Activated naive CD4-positive, alpha-beta T cell treated with anti-CD3 and anti-CD28 coated beads, Interleukin-2, amount 50 U/mL, for 24 hours (primary cell): ENCODE results near the gene CAMKV.

ENCODE experiments used
- H3K27ac Mint-ChIP-seq: one replicate; pipeline ENCODE4 v1.8.0; 2021; ENCODE audit warnings: mild to moderate bottlenecking, mixed read lengths
- H3K27me3 Mint-ChIP-seq: one replicate; pipeline ENCODE4 v1.8.0; 2021; ENCODE audit warnings: mixed read lengths
- H3K36me3 Mint-ChIP-seq: one replicate; pipeline ENCODE4 v1.8.0; 2021; ENCODE audit warnings: mixed read lengths
- H3K4me1 Mint-ChIP-seq: one replicate; pipeline ENCODE4 v1.8.0; 2021; ENCODE audit warnings: mixed read lengths
- H3K4me3 Mint-ChIP-seq: one replicate; pipeline ENCODE4 v1.8.0; 2021; ENCODE audit warnings: mild to moderate bottlenecking, mixed read lengths
- H3K9me3 Mint-ChIP-seq: one replicate; pipeline ENCODE4 v1.8.0; 2021; ENCODE audit warnings: mixed read lengths

The CAMKV gene

DNA sequence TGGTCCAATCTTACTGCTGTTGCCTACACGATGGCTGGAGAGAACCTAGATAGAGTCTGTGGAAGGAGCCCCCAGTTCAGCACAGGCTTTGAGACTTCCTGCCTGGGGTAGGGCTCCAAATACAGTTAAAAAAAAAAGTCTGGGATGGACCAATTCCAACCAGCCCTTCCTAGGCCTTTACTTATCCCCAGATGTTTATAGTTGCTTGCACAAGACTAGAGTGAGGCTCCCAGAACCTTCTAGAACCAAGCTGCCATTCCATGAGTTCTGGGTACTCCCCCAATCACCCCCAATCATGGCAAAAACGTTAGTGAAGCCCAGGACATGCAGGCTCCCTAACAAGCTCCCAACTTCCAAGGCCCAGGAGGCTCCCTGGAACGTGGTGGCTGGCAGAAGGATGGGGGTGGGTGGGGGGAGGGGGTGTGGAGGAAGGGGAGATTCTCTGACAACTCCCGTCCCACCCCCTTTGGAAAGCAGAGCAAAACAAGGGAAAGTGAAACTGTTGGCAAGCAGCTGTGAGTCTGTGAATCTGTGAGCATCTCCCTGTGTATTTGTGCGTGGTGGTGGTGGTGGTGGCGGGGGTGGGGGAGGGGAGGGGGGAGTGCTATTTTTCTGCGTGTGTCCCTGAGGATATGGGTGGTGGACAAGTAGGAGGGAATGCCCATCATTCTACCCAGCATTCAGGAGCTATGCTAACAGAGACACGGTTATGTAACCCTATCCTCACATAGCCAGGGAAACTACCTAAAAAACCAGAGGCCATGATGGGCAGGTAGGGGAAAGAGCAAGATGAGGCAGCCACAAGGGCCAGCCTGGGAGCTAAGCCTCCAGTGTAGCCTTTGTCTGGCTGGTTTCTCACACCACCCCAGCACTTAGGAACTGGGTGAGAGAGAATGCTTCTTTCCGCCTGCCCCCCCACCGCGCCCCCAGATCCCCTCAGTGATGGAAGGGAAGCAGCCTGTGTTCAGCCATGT is 31.9 kb upstream of the CAMKV start:
- Mint-ChIP-seq H3K27me3 (no peaks in the 10 kb centered on the region), H3K36me3 (no peaks in the 10 kb centered on the region), H3K9me3 (no peaks in the 10 kb centered on the region), H3K27ac (no peak overlapping the region), H3K4me3 (no peak overlapping the region), H3K4me1 (peaks cover 21% of the 10 kb centered on the region)

GRCh38 chr3:49900491-49901153 is 30.9 kb upstream of the CAMKV start:
- no peaks in the 10 kb centered on the region for H3K9me3 Mint-ChIP-seq
- H3K36me3 Mint-ChIP-seq = no peaks in the 10 kb centered on the region
- no peak overlapping the region for H3K4me3 Mint-ChIP-seq
- peaks cover 10% of the 10 kb centered on the region for H3K4me1 Mint-ChIP-seq
- no peaks in the 10 kb centered on the region for H3K27me3 Mint-ChIP-seq
- no peak overlapping the region for H3K27ac Mint-ChIP-seq

- Mint-ChIP-seq H3K36me3 (no peaks in the 10 kb centered on the region), H3K27ac (no peak overlapping the region), H3K9me3 (no peaks in the 10 kb centered on the region), H3K4me3 (no peak overlapping the region), H3K27me3 (no peaks in the 10 kb centered on the region), H3K4me1 (peaks cover 9% of the 10 kb centered on the region)
Measured at GRCh38 chr3:49899815-49900214, 30.1 kb upstream of the CAMKV start.

- H3K9me3 Mint-ChIP-seq = no peaks in the 10 kb centered on the region
- H3K4me1 Mint-ChIP-seq = peaks cover 7% of the 10 kb centered on the region
- H3K4me3 Mint-ChIP-seq = no peak overlapping the region
- H3K36me3 Mint-ChIP-seq = no peaks in the 10 kb centered on the region
- no peak overlapping the region for H3K27ac Mint-ChIP-seq
- no peaks in the 10 kb centered on the region for H3K27me3 Mint-ChIP-seq
Measured at GRCh38 chr3:49898991-49899390, 29.3 kb upstream of the CAMKV start.

DNA sequence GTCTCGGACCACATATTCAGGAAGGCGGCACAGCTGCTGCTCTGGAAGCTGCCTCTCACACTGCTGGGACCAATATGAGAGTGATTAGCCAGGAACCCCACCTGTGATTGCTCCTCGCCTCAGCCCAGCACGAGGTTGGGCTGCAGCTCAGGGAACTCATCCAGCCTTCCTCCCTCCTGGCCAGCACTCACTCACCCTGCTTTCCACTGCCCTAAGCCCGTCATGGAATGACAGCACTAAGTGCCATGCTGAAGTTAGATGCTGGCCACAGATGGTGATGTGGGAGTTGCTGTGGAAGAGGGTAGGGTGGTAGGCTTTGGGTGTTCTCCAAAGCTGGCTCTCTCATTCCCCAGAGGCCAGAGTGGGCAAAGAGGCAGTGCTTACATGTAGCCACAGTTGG is 26.6 kb upstream of the CAMKV start:
- peaks cover 3% of the 10 kb centered on the region for H3K4me1 Mint-ChIP-seq
- H3K27ac Mint-ChIP-seq = no peak overlapping the region
- H3K9me3 Mint-ChIP-seq = no peaks in the 10 kb centered on the region
- no peaks in the 10 kb centered on the region for H3K36me3 Mint-ChIP-seq
- no peak overlapping the region for H3K4me3 Mint-ChIP-seq
- H3K27me3 Mint-ChIP-seq = no peaks in the 10 kb centered on the region

GRCh38 chr3:49895791-49896190 is 26.1 kb upstream of the CAMKV start:
- Mint-ChIP-seq H3K4me3 (no peak overlapping the region), H3K27me3 (no peaks in the 10 kb centered on the region), H3K36me3 (no peaks in the 10 kb centered on the region), H3K27ac (no peak overlapping the region), H3K4me1 (no peaks in the 10 kb centered on the region), H3K9me3 (no peaks in the 10 kb centered on the region)

GRCh38 chr3:49889296-49889695 is 19.6 kb upstream of the CAMKV start:
- no peaks in the 10 kb centered on the region for H3K27me3 Mint-ChIP-seq
- H3K36me3 Mint-ChIP-seq = no peaks in the 10 kb centered on the region
- H3K27ac Mint-ChIP-seq = no peak overlapping the region

DNA sequence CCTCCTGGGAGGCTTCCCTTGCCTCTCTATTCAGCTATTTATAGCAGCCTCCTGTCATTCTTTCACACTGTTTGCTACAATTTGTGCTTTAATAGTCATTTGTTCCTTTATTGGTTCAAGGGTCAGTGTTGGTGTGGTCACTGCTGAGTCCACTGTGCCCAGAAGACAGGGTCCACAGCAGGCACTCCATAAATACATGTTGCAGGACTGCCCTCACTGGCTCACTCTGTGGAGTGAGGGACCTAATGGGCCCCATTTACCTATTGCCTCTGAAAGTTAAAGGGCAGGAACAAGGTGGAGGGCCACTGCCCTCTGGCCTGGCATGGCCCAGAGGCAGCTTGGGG is 17.2 kb upstream of the CAMKV start:
- Mint-ChIP-seq H3K4me3 (no peak overlapping the region), H3K9me3 (no peaks in the 10 kb centered on the region), H3K36me3 (no peaks in the 10 kb centered on the region), H3K4me1 (no peaks in the 10 kb centered on the region), H3K27me3 (no peaks in the 10 kb centered on the region), H3K27ac (no peak overlapping the region)

More at GRCh38 chr3:49889296-49889695, 19.6 kb upstream of the CAMKV start:
- Mint-ChIP-seq H3K9me3 (no peaks in the 10 kb centered on the region), H3K4me3 (no peak overlapping the region), H3K4me1 (no peaks in the 10 kb centered on the region)

DNA sequence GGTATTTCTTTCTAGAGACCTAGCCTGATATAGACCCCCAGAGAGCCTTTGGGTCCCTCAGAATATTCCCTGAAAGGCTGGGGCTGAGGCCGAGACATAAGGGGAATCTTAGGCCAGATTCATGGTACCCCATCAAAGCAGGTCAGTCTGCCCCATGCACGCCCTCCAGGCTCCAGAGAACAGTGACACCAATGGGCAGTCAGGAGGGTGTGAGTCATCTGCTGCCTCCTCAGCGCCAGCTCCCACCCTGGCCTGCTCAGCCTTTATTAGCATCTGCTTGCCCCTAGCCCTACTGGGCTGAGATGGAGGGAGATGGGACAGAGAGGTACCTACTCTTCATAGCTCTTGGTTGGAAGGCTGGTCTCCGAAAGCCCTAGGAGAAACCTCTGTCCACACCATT is 14.3 kb upstream of the CAMKV start:
- H3K27ac Mint-ChIP-seq = peak overlapping the region; percentile 14
- no peaks in the 10 kb centered on the region for H3K36me3 Mint-ChIP-seq
- no peaks in the 10 kb centered on the region for H3K27me3 Mint-ChIP-seq
- no peaks in the 10 kb centered on the region for H3K9me3 Mint-ChIP-seq
- no peak overlapping the region for H3K4me3 Mint-ChIP-seq
- H3K4me1 Mint-ChIP-seq = no peaks in the 10 kb centered on the region

DNA sequence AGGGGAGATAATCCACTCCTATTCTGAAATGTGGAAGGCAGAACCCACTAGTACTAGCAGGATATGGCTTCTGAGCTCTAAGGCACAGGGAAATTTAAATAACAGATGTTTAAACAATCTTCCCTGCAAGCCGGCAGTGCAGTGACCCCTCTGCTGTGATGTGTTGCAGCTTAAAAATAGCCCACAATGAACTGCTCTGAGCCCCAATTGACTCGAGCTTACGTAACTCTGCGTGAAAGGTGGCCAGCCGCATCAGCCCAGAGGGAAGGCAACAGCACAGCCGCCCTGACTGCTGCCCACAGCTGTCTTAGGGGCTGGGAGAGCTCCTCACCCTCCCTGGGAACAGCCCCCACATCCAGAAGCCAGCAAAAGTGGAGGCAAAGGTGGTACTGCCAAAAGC is 12.5 kb upstream of the CAMKV start:
- Mint-ChIP-seq H3K27me3 (no peaks in the 10 kb centered on the region), H3K4me3 (no peak overlapping the region), H3K27ac (no peak overlapping the region), H3K9me3 (no peaks in the 10 kb centered on the region), H3K4me1 (no peaks in the 10 kb centered on the region), H3K36me3 (no peaks in the 10 kb centered on the region)

GRCh38 chr3:49880581-49881315 is 11.0 kb upstream of the CAMKV start:
- Mint-ChIP-seq H3K4me3 (no peak overlapping the region), H3K9me3 (no peaks in the 10 kb centered on the region), H3K27me3 (no peaks in the 10 kb centered on the region), H3K27ac (no peak overlapping the region), H3K4me1 (no peaks in the 10 kb centered on the region), H3K36me3 (no peaks in the 10 kb centered on the region)

DNA sequence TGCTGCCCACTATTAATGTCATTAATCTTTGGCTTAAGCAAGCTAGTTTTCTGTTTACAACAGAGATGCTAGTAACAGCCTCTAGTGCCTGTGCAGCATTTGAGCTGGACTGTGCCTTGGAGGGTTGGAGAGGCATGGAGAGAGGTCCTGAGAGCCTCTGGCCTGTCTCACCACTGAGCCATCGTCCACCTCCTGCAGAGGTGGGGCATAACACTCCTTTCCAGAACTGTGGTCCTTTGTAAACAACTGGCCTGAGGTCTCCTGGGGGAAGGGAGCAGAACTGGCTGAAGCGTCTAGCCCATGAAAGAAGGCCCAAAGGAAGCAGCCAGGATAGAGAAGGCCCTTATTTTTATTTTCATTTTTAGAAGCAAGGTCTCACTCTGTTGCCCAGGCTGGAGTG is 10.0 kb upstream of the CAMKV start:
- H3K27me3 Mint-ChIP-seq = no peaks in the 10 kb centered on the region
- H3K4me3 Mint-ChIP-seq = no peak overlapping the region
- no peak overlapping the region for H3K27ac Mint-ChIP-seq
- no peaks in the 10 kb centered on the region for H3K9me3 Mint-ChIP-seq
- no peaks in the 10 kb centered on the region for H3K36me3 Mint-ChIP-seq
- no peaks in the 10 kb centered on the region for H3K4me1 Mint-ChIP-seq

GRCh38 chr3:49878686-49879085 is 9.0 kb upstream of the CAMKV start:
- no peak overlapping the region for H3K4me3 Mint-ChIP-seq
- no peaks in the 10 kb centered on the region for H3K9me3 Mint-ChIP-seq
- no peaks in the 10 kb centered on the region for H3K36me3 Mint-ChIP-seq
- no peaks in the 10 kb centered on the region for H3K27me3 Mint-ChIP-seq
- no peak overlapping the region for H3K27ac Mint-ChIP-seq
- H3K4me1 Mint-ChIP-seq = no peaks in the 10 kb centered on the region

DNA sequence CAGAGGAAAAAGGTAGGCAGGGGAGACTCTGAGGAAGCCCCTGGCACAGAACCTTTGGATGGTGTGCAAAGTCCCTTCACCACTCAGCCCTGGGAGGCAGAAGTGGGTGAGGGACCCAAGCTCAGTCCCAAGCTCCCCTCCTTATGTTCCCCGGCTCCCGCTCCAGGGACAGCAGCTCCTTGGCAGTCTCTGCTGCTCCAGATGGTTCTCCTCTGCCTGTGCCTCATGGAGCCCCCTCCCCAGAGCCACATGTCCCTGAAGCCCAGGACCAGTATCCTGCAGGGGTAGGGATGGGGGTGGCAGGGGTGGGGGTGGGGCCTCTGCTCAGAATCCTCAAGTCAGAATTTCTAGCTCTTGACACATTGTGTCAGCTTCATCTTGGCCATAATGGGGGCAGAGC is 8.0 kb upstream of the CAMKV start:
- H3K4me3 Mint-ChIP-seq = no peak overlapping the region
- H3K27me3 Mint-ChIP-seq = no peaks in the 10 kb centered on the region
- H3K36me3 Mint-ChIP-seq = no peaks in the 10 kb centered on the region
- no peak overlapping the region for H3K27ac Mint-ChIP-seq
- no peaks in the 10 kb centered on the region for H3K9me3 Mint-ChIP-seq
- no peaks in the 10 kb centered on the region for H3K4me1 Mint-ChIP-seq

DNA sequence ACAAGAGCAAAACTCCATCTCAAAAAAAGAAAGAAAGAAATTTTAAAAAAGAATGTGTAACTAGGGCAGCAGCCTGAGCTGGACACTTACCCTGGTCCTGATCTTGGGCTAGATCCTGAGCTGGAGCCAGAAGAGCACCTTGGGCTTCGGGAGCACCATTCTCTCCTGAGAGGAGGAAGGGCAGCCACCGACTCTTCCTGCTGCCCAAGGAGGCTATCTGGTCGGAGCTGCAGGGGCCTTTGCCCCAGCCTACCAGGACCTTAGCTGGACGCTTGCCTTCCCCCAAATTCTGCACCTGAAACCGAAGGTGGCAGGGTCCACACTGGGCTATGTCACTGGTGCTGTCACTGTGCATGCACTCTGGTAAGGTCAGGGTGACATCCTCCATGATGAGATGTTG is 6.9 kb upstream of the CAMKV start:
- no peaks in the 10 kb centered on the region for H3K4me1 Mint-ChIP-seq

DNA sequence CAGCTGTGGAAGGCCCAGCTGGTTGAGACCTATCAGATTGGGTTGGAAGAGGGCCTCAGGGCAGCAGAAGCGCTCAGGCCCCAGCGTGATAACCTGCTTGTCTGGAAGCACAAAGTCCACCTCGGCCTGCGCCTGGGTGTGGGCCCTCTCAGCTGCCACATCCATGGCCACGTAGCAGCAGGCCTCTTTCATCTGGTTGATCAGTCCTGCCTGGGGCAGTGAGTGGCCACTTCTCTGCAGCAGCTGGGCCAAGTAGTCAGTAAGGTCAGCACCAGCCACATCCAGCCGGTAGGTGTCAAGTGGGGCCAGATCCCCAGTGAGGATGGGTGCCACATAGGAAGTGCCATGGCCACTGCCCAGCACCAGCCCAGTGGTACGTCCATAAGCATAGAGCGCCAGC is 3.9 kb upstream of the CAMKV start:
- no peaks in the 10 kb centered on the region for H3K9me3 Mint-ChIP-seq
- no peaks in the 10 kb centered on the region for H3K4me1 Mint-ChIP-seq
- peaks cover 3% of the 10 kb centered on the region for H3K27me3 Mint-ChIP-seq
- H3K36me3 Mint-ChIP-seq = no peaks in the 10 kb centered on the region
- H3K27ac Mint-ChIP-seq = no peak overlapping the region
- H3K4me3 Mint-ChIP-seq = no peak overlapping the region

More for the DNA sequence above, 6.9 kb upstream of the CAMKV start:
- H3K27ac Mint-ChIP-seq = no peak overlapping the region
- H3K4me3 Mint-ChIP-seq = no peak overlapping the region
- no peaks in the 10 kb centered on the region for H3K36me3 Mint-ChIP-seq
- H3K27me3 Mint-ChIP-seq = peaks cover under 1% of the 10 kb centered on the region
- no peaks in the 10 kb centered on the region for H3K9me3 Mint-ChIP-seq
